ENCODE data around the gene MAP3K2.

The MAP3K2 gene

DNA sequence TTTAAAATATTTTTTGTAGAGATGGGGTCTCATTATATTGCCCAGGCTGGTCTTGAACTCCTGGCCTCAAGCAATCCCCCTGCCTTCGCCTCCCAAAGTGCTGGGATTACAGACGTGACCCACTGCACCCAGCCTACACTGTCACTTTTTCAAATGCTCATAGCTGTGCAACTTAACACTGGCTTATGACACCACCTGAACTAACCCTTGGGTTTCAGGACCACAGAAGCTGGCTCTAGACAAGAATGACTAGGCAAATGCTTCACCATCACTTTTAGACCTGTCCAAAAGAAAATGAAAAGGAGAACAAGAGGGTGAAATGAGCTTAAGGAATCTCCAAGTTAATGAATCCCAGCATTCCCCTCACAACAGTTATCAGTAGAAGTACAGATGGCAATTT is 107.1 kb downstream of the MAP3K2 start:
- no peak for DNase-seq

DNA sequence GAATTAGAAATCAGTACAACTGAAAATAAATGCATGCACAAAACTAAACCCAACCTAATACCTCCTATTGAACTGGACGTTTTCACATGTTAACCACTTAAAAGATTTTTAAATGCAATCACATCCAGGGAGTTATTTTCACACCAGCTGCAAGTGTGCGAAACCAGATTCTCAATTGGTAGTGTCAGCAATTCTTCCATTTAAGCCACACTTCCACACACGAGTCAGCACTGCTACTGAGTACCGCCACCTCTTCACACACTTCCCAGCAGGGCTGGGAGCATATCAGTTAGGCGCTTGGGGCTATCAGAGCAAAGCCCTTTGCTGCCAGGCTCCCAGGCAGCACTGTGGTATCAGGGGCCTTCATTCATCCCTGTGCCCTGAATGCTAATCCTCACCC is 108.0 kb downstream of the MAP3K2 start:
- DNase-seq: no peak

DNA sequence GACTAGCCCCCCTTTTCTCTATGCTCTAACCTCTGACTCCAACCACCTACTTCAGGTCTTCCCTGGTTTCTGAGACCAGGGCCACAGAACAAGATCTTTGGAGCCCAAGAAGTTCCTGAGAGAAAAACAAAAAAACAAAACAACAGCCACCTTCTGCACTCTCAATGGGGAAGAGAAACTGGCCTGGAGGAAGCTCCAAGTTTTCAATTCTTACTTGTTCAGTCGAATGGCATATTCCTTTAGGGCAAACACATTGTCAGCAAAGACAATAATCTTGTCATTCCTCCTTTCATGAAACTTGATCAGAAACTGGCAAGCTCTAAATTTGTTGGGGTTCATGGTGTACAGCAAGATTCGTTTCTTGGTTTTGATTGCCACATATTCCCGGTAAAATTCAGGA is 108.8 kb downstream of the MAP3K2 start:
- DNase-seq: no peak

DNA sequence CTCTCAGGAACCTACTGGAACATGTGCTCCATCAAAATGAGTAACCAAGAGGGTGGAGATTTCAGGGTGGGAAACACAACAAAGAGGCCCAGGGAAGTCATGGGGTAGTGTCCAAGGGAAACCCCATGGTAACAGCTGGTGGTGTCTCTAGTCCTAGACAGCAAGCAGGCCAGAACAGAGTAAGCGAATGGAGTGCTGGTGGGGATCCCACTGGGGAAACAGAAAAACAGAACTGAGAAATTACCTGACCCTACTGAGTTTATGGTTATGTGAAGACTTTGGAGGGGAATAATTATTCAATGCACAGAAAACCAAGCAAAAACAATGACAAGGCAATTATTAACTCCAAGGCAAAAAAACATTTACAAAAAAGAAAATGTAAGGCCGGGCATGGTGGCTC is 110.7 kb downstream of the MAP3K2 start:
- DNase-seq: no peak

DNA sequence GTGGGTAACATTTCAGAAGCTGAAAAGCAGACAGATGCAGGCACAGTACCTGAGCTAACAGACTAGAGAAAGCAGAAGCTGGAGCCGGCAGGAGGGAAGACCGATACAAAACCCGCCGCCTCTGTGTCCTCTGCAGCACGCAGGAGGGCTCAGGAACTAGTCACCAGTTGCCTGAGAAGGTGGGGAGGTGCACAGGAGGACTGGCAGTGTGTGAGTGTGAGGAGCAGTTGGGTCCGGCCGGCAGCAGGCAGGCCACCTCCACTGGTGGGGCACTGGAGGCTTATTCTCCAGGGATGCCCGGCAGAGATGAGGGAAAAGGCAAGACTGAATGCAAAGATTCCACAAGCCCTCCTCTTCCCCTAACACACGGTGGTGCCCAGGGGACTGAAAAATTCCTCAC is 112.0 kb downstream of the MAP3K2 start:
- no peak for DNase-seq

DNA sequence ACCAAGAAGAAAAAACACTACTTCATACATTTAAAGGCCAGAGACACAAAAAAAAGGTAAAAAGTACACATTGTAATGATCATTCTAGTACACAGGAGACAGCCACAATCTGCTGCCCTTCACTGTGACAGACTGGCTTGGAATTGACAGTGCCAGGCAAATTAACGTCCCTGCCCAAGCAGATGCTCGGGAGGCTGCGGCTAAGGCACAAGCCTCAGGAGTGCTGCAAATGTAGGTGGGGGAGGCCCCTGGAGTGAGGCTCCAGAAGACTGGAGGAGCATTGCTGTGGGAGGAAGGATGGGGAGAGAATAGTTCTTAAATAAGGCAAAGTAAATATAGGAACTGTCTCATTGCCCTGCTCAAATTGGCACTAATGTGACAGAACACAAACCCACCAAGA is 112.4 kb downstream of the MAP3K2 start:
- no peak for DNase-seq

DNA sequence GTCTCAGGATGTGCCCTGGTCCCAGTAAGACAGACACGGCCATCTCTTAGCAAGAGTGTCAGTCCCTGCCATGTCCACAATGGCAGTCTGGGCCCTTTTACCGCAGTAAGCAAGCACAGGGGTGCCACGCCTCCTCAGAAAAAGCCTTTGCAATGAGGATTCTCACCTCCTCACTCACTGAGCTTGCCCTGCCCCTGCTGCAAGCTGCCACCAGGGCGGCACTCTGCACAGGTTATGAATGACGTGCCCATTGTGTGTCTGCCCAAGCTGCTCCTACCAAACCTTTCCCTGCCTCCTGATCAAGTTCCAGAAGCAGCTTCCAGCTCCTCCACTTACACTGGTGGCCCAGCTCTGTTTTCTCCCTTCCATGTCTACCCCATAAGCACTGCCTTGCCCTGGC is 117.1 kb downstream of the MAP3K2 start:
- DNase-seq: no peak

DNA sequence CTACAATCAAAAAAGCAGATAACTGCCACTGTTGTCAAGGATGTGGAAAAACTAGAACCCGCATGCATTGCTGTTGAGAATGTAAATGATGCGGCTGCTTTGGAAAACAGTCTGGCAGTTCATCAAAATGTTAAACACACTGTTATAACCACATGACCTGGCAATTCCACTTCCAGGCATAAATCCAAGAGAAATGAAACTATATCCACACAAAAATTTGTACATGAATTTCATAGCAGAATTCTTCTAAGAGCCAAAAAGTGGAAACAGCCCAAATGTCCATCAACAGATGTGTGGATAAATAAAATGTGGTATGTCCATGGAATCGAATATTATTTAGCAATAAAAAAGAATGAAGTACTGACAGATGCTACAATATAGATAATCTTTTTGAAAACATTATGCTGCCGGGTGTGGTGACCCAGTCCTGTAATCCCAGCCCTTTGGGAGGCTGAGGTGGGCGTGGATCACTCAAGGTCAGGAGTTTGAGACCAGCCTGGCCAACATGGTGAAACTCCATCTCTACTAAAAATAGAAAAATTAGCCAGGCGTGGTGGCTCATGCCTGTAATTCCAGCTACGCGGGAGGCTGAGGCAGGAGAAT is 125.9 kb downstream of the MAP3K2 start:
- DNase-seq: no peak

DNA sequence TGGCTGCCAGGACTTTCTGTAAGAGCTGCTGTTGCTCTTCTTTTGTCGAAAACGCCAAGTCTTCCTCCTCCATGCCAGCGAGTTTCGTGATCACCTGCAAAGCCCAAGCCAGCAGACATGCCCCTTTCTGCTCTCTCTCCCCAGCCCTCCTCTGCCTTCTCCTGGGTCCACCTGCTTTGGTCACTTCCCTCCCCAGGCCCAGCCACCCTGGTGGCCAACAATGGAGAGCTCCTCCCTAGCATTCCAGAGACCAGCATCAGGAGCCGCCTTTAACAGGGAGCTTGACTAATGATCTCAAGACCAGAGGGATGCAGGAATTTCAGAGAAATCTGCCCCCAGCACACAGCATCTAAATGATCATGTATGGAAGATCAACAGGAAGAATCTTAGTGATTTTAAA is 128.4 kb downstream of the MAP3K2 start:
- no peak for DNase-seq

DNA sequence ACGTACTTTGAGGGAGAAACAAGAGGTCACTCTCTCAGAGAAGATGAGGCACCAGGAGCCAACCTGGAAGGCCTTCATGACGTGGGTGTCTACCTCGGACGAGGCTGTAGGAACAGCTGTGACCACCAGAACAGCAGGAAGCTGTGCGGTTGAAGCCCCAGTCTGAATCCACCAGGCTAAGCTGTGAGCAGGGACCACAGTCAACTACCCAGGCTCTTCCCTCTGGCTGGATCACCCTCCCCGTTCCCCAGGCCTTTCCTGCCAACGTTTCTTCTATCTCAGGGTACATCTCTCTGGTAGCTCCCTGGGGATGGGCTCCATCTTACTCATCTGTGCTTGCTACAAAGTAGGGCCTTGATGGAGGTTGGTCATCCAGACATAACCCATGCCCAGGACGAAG is 130.9 kb downstream of the MAP3K2 start:
- no peak for DNase-seq

DNA sequence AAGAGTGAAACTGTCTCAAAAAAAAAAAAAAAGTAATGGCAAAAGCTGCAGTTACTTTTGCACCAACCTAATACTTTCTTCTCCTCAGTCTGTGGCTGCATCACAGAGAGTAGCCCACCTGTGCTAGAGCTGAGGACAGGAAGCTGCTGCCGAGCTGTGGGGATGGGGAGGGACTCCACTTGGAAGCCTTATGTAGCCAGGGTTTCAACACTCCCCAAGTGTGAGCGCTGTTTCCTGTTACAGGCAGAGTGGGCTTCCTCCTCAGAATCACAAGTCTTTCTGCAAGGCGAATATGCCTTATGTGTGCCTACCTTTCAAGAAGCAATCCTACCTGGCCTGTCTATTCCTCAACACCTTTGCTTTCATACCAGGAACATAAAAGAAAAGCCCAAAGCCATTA is 131.4 kb downstream of the MAP3K2 start:
- no peak for DNase-seq

DNA sequence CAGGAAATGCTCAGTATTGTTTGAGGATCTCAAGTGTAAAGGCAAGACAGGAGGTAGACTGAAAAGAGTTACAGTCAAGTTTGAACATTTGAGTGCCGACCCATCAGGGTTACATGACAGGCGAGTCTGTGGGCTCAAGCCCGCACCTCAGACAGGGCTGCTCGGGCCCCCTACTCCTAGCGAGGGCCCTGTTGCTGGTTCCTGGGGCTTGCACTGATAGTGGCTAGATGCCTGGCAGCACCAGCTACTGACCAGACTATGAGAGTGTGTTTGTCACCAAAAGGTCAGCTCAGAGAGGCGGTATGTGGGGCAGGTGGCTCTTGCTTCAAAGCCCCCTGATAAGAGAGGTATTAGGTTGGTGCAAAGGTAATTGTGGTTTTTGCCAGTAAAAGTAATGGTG is 132.1 kb downstream of the MAP3K2 start:
- DNase-seq: no peak

DNA sequence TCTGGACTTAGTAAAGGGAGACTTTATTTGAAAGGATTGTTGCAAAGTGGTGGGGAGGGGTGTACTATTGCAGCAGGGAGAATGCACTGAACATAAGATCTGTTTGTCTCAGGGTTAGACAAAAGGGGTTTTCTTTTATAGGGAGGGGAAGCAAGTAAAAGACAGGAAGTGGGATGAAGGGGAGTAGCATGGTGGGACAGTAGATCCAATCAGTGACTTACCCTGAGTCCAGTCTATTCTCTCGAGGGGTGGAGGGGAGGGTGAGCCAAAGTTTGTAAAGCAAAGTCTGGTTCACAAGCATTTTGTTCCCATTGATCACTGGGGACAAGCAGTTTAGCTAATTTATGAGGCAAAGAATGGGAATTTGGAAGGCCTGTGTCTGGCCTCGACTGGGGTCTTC is 132.6 kb downstream of the MAP3K2 start:
- DNase-seq: no peak

DNA sequence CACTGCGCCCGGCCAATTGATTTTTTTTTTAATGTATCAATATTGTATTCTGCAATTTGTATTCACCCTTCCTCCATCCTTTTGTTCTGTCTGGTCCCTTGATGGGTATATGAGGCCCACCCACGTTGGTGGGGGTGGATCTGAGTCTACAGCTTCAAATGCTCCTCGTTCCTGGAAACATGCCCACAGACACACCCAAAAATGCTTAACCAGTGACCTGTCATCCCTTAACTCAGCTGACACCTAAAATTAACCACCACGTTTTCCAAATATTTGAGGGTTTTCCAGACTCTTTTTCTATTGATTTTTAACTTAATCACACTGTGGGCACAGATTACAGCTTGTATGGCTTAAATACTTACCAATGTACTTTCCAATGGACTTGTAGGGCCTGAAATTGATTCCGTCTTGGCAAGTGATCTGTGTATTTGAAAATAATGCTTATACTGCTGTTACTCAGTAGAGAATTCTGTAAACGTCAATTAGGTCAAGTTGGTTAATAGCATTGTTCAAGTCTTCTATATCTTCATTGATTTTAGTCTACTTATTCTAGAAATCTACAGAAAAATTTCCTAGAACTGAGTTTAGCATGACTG is 133.3 kb downstream of the MAP3K2 start:
- no peak for DNase-seq
